ENCODE data around the gene RAD51AP2. TPM values are rescaled to one million over a fixed set of nuclear protein-coding genes. Genes with fewer than 3 reads are reported as not detected.

RAD51AP2 gene
- total and polyA plus RNA-seq, 2 donors (not counting 3 experiments of a cell fraction or from before 2014, with no cell fraction given) = not detected

GRCh38 chr2:17479875-17480274 is 38.4 kb downstream of the RAD51AP2 start:
- intact Hi-C loops (cut with micrococcal nuclease) = no loop called here
- Histone ChIP-seq H3K79me2 (ENCODE audit: control insufficient read depth, insufficient read depth, low read length) (no peaks in the 10 kb centered on the region), H3K9ac (replicated peaks; ENCODE audit: extremely low read depth, insufficient read depth, low read length) (no peak overlapping the region), H3K4me3 (replicated peaks in 1 of 3; ENCODE audit: insufficient read depth in 1 of 3, low read depth in 1 of 3, low read length in 3 of 3) (no peak overlapping the region), H3K27ac (ENCODE audit: insufficient read depth, low read depth, low read length) (no peak overlapping the region), H3K4me1 (ENCODE audit: control insufficient read depth, extremely low read depth, insufficient read depth, low read length) (no peaks in the 10 kb centered on the region), H3K9me3 (replicated peaks; ENCODE audit: control insufficient read depth, insufficient read depth, low read length) (no peaks in the 10 kb centered on the region), H4K20me1 (replicated peaks; ENCODE audit: control insufficient read depth, extremely low read depth, insufficient read depth, low read length) (no peaks in the 10 kb centered on the region), H3K4me2 (ENCODE audit: insufficient read depth, low read length) (no peak overlapping the region), H3K27me3 (ENCODE audit: control insufficient read depth in 2 of 2, insufficient read depth in 2 of 2, low read length in 2 of 2) (no peaks in the 10 kb centered on the region), H3K9me1 (replicated peaks; ENCODE audit: control insufficient read depth, extremely low read depth, insufficient read depth, low read length) (no peaks in the 10 kb centered on the region), H3K36me3 (ENCODE audit: control insufficient read depth in 2 of 2, extremely low read depth in 1 of 2, insufficient read depth in 2 of 2, low read length in 2 of 2) (no peaks in the 10 kb centered on the region), H2AFZ (ENCODE audit: low read depth, low read length) (no peak overlapping the region)
- CTCF ChIA-PET = no interaction called here
- DNase-seq (ENCODE audit: low read depth, low spot score) = no peak
- POLR2A ChIA-PET = no interaction called here
- no peak for FAIRE-seq
- TF ChIP-seq POLR2AphosphoS5 (IDR thresholded peaks at IDR 0.05; ENCODE audit: insufficient read depth, low read depth, low read length) = no peak
- TF ChIP-seq, protein P1, sequence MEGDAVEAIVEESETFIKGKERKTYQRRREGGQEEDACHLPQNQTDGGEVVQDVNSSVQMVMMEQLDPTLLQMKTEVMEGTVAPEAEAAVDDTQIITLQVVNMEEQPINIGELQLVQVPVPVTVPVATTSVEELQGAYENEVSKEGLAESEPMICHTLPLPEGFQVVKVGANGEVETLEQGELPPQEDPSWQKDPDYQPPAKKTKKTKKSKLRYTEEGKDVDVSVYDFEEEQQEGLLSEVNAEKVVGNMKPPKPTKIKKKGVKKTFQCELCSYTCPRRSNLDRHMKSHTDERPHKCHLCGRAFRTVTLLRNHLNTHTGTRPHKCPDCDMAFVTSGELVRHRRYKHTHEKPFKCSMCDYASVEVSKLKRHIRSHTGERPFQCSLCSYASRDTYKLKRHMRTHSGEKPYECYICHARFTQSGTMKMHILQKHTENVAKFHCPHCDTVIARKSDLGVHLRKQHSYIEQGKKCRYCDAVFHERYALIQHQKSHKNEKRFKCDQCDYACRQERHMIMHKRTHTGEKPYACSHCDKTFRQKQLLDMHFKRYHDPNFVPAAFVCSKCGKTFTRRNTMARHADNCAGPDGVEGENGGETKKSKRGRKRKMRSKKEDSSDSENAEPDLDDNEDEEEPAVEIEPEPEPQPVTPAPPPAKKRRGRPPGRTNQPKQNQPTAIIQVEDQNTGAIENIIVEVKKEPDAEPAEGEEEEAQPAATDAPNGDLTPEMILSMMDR (IDR thresholded peaks at IDR 0.05; ENCODE audit: extremely low read depth in 1 of 2, insufficient read depth in 1 of 2, low read depth in 1 of 2, low read length in 2 of 2) = no peak
- no peak for TF ChIP-seq MAX (IDR thresholded peaks at IDR 0.05; ENCODE audit: insufficient read depth, insufficient read length)
- no peak for TF ChIP-seq MYC (IDR thresholded peaks at IDR 0.05; ENCODE audit: low read depth, low read length)
- no peak for TF ChIP-seq FOS (IDR thresholded peaks at IDR 0.05; ENCODE audit: borderline replicate concordance, insufficient read depth, low read length)
- TF ChIP-seq EZH2 (IDR thresholded peaks at IDR 0.05; ENCODE audit: borderline replicate concordance, low read depth, low read length, severe bottlenecking) = no peak
- TF ChIP-seq JUN (IDR thresholded peaks at IDR 0.05; ENCODE audit: borderline replicate concordance, insufficient read depth, insufficient read length, low read depth) = no peak
- no peak for TF ChIP-seq POLR2A (IDR thresholded peaks at IDR 0.05; ENCODE audit: low read depth, low read length)
- no peak for TF ChIP-seq GATA2 (IDR thresholded peaks at IDR 0.05; ENCODE audit: insufficient read depth, insufficient read length, low read depth, low read length)
- BruUV-seq (replicated peaks) = no TSS peak
- dilution Hi-C loops (cut with MboI; ENCODE audit: extremely low pct_ligation_motif_present, low sequenced_read_pairs) = no loop called here
